ENCODE data around the gene IRS1. TPM values are rescaled to one million over a fixed set of nuclear protein-coding genes. Genes with fewer than 3 reads are reported as not detected.
A peak's percentile ranks its signal among the peaks of the same experiment; 100 is the strongest.
"Not testable (repeated sequence)": the region's sequence is repeated elsewhere in the genome, so short reads cannot be mapped to it uniquely, and the experiment has no call there.

The IRS1 gene
- total and polyA plus RNA-seq, 2 donors from 2014 or later: 4.5 to 13.4 TPM

GRCh38 chr2:226835796-226836547 is 36.4 kb upstream of the IRS1 start, which contains the start of gene RHBDD1:
RHBDD1 (plus strand) TSS chr2:226836054; CDS start chr2:226864694, 28,640 bp downstream.
- FAIRE-seq (no peak), DNase-seq (peak; percentile 93 to 98 (median 96))
- no peak for TF ChIP-seq CTCF (IDR thresholded peaks at IDR 0.05; ENCODE audit: borderline replicate concordance, extremely low read depth, insufficient read depth)
- intact Hi-C loops (cut with DNase I): no loop called here
- H3K4me1 ChIP-seq (ENCODE audit: control insufficient read depth in 2 of 3, insufficient read depth in 2 of 3, low read depth in 1 of 3, low read length in 3 of 3): peaks cover 3 to 18% (median 6%) of the 10 kb centered on the region in 3 donors
- no peaks in the 10 kb centered on the region for H3K27me3 ChIP-seq (ENCODE audit: control insufficient read depth, insufficient read depth, low read length)
- no peaks in the 10 kb centered on the region for H3K36me3 ChIP-seq (ENCODE audit: control insufficient read depth in 2 of 3, insufficient read depth in 3 of 3, low read length in 3 of 3)
- peak within 1 kb of the TSS; percentile 98 for H3K27ac ChIP-seq (ENCODE audit: low read depth in 2 of 2, low read length in 2 of 2)
- peak within 1 kb of the TSS; percentile 80 to 93 (median 81) for H3K4me3 ChIP-seq (ENCODE audit: low read length in 3 of 3)
- H3K9ac ChIP-seq (ENCODE audit: low read length in 3 of 3): peak within 1 kb of the TSS; percentile 83 to 91 (median 85)
- H3K9me3 ChIP-seq (ENCODE audit: control insufficient read depth in 2 of 3, insufficient read depth in 1 of 3, low read length in 3 of 3): no peaks in the 10 kb centered on the region

- DNase-seq: peak in 1 of 5 donors; percentile 81
- Histone ChIP-seq H3K36me3 (ENCODE audit: control insufficient read depth in 2 of 3, insufficient read depth in 3 of 3, low read length in 3 of 3) (no peaks in the 10 kb centered on the region), H3K9ac (ENCODE audit: low read length in 3 of 3) (peak overlapping the region; percentile 4 to 83 (median 57)), H3K27ac (ENCODE audit: low read depth in 2 of 2, low read length in 2 of 2) (peak overlapping the region; percentile 98), H3K4me1 (ENCODE audit: control insufficient read depth in 2 of 3, insufficient read depth in 2 of 3, low read depth in 1 of 3, low read length in 3 of 3) (peaks cover 3 to 18% (median 6%) of the 10 kb centered on the region in 3 donors), H3K4me3 (ENCODE audit: low read length in 3 of 3) (peak overlapping the region; percentile 56 to 93 (median 80)), H3K27me3 (ENCODE audit: control insufficient read depth, insufficient read depth, low read length) (no peaks in the 10 kb centered on the region), H3K9me3 (ENCODE audit: control insufficient read depth in 2 of 3, insufficient read depth in 1 of 3, low read length in 3 of 3) (no peaks in the 10 kb centered on the region)
- no peak for FAIRE-seq
- TF ChIP-seq CTCF (IDR thresholded peaks at IDR 0.05; ENCODE audit: borderline replicate concordance, extremely low read depth, insufficient read depth): no peak
- intact Hi-C loops (cut with DNase I): no loop called here
These were observed 35.8 kb upstream of the IRS1 start for GRCh38 chr2:226835420-226835795.

- H3K27ac ChIP-seq (ENCODE audit: low read depth in 2 of 2, low read length in 2 of 2); DNase-seq; H3K36me3 ChIP-seq (ENCODE audit: control insufficient read depth in 2 of 3, insufficient read depth in 3 of 3, low read length in 3 of 3); FAIRE-seq; H3K9ac ChIP-seq (ENCODE audit: low read length in 3 of 3); intact Hi-C loops (cut with DNase I); H3K27me3 ChIP-seq (ENCODE audit: control insufficient read depth, insufficient read depth, low read length); H3K9me3 ChIP-seq (ENCODE audit: control insufficient read depth in 2 of 3, insufficient read depth in 1 of 3, low read length in 3 of 3): not testable (repeated sequence)
- peaks cover 3 to 18% (median 6%) of the 10 kb centered on the region in 3 donors for H3K4me1 ChIP-seq (ENCODE audit: control insufficient read depth in 2 of 3, insufficient read depth in 2 of 3, low read depth in 1 of 3, low read length in 3 of 3)
- H3K4me3 ChIP-seq (ENCODE audit: low read length in 3 of 3): peak overlapping the region in 2 of 3 donors; percentile 56 to 80
These were observed 35.3 kb upstream of the IRS1 start for GRCh38 chr2:226834880-226835279.

GRCh38 chr2:226832061-226832460 is 32.4 kb upstream of the IRS1 start:
- Histone ChIP-seq H3K27me3 (ENCODE audit: control insufficient read depth, insufficient read depth, low read length) (no peaks in the 10 kb centered on the region), H3K4me3 (ENCODE audit: low read length in 3 of 3) (no peak overlapping the region), H3K9me3 (ENCODE audit: control insufficient read depth in 2 of 3, insufficient read depth in 1 of 3, low read length in 3 of 3) (no peaks in the 10 kb centered on the region), H3K27ac (ENCODE audit: low read depth in 2 of 2, low read length in 2 of 2) (no peak overlapping the region), H3K4me1 (ENCODE audit: control insufficient read depth in 2 of 3, insufficient read depth in 2 of 3, low read depth in 1 of 3, low read length in 3 of 3) (peaks cover under 1 to 9% (median 3%) of the 10 kb centered on the region in 3 donors), H3K9ac (ENCODE audit: low read length in 3 of 3) (no peak overlapping the region), H3K36me3 (ENCODE audit: control insufficient read depth in 2 of 3, insufficient read depth in 3 of 3, low read length in 3 of 3) (no peaks in the 10 kb centered on the region)
- DNase-seq (no peak), FAIRE-seq (no peak)
- no peak for TF ChIP-seq CTCF (IDR thresholded peaks at IDR 0.05; ENCODE audit: borderline replicate concordance, extremely low read depth, insufficient read depth)
- intact Hi-C loops (cut with DNase I): no loop called here
